ENCODE measurements around the gene MID1IP1.

MID1IP1 gene

GRCh38 chrX:38807873-38808272 is 6.6 kb downstream of the MID1IP1 start:
- no peak overlapping the region for H3K27ac ChIP-seq (ENCODE audit: low read depth, low read length)
- no peaks in the 10 kb centered on the region for H3K27me3 ChIP-seq (ENCODE audit: control insufficient read depth, low read length)
- no peak overlapping the region for H3K4me3 ChIP-seq (ENCODE audit: low read length)
- no peak overlapping the region for H3K4me2 ChIP-seq (ENCODE audit: low read length)
- TF ChIP-seq CTCF (IDR thresholded peaks at IDR 0.05; ENCODE audit: low read depth, low read length, poor library complexity, severe bottlenecking): no peak
- TF ChIP-seq EZH2phosphoT487 (IDR thresholded peaks at IDR 0.05; ENCODE audit: borderline replicate concordance, low read length): no peak
- H3F3A ChIP-seq (ENCODE audit: control insufficient read depth, insufficient read depth): no peaks in the 10 kb centered on the region
- H3K4me1 ChIP-seq (ENCODE audit: control insufficient read depth, low read length): peaks cover 15% of the 10 kb centered on the region
- H3K79me2 ChIP-seq (ENCODE audit: control insufficient read depth, low read length): no peaks in the 10 kb centered on the region
- H4K20me1 ChIP-seq (ENCODE audit: control insufficient read depth, insufficient read depth, low read depth, low read length): no peaks in the 10 kb centered on the region
- no peaks in the 10 kb centered on the region for H3K36me3 ChIP-seq (ENCODE audit: control insufficient read depth, low read length)
- no peaks in the 10 kb centered on the region for H3K9me2 ChIP-seq (replicated peaks; ENCODE audit: control insufficient read depth, low read length)
- peaks cover 4% of the 10 kb centered on the region; the same call in 1 of the 2 replicates for H3K9me3 ChIP-seq (ENCODE audit: control insufficient read depth, insufficient read depth, low read length)

GRCh38 chrX:38811515-38812243 is 10.4 kb downstream of the MID1IP1 start:
- H3K4me3 ChIP-seq (ENCODE audit: low read length): no peak overlapping the region
- H3K9me3 ChIP-seq (ENCODE audit: control insufficient read depth, insufficient read depth, low read length): no peaks in the 10 kb centered on the region
- no peaks in the 10 kb centered on the region for H4K20me1 ChIP-seq (ENCODE audit: control insufficient read depth, insufficient read depth, low read depth, low read length)
- H3F3A ChIP-seq (ENCODE audit: control insufficient read depth, insufficient read depth): no peaks in the 10 kb centered on the region
- H3K79me2 ChIP-seq (ENCODE audit: control insufficient read depth, low read length): no peaks in the 10 kb centered on the region
- no peaks in the 10 kb centered on the region for H3K27me3 ChIP-seq (ENCODE audit: control insufficient read depth, low read length)
- no peak for TF ChIP-seq EZH2phosphoT487 (IDR thresholded peaks at IDR 0.05; ENCODE audit: borderline replicate concordance, low read length)
- TF ChIP-seq CTCF (IDR thresholded peaks at IDR 0.05; ENCODE audit: low read depth, low read length, poor library complexity, severe bottlenecking): no peak
- H3K27ac ChIP-seq (ENCODE audit: low read depth, low read length): no peak overlapping the region
- peaks cover 11% of the 10 kb centered on the region for H3K4me1 ChIP-seq (ENCODE audit: control insufficient read depth, low read length)
- H3K4me2 ChIP-seq (ENCODE audit: low read length): no peak overlapping the region
- no peaks in the 10 kb centered on the region for H3K36me3 ChIP-seq (ENCODE audit: control insufficient read depth, low read length)
- H3K9me2 ChIP-seq (replicated peaks; ENCODE audit: control insufficient read depth, low read length): no peaks in the 10 kb centered on the region

GRCh38 chrX:38816155-38816554 is 14.9 kb downstream of the MID1IP1 start:
- Histone ChIP-seq H3K9me3 (ENCODE audit: control insufficient read depth, insufficient read depth, low read length) (0 out of 2 replicates have a peak, but pooled peaks cover 6% of the 10 kb centered on the region), H3F3A (ENCODE audit: control insufficient read depth, insufficient read depth) (no peaks in the 10 kb centered on the region), H4K20me1 (ENCODE audit: control insufficient read depth, insufficient read depth, low read depth, low read length) (no peaks in the 10 kb centered on the region), H3K79me2 (ENCODE audit: control insufficient read depth, low read length) (no peaks in the 10 kb centered on the region), H3K27me3 (ENCODE audit: control insufficient read depth, low read length) (no peaks in the 10 kb centered on the region), H3K9me2 (replicated peaks; ENCODE audit: control insufficient read depth, low read length) (no peaks in the 10 kb centered on the region), H3K27ac (ENCODE audit: low read depth, low read length) (no peak overlapping the region), H3K4me3 (ENCODE audit: low read length) (no peak overlapping the region), H3K4me1 (ENCODE audit: control insufficient read depth, low read length) (peaks cover 14% of the 10 kb centered on the region), H3K36me3 (ENCODE audit: control insufficient read depth, low read length) (no peaks in the 10 kb centered on the region), H3K4me2 (ENCODE audit: low read length) (no peak overlapping the region)
- TF ChIP-seq EZH2phosphoT487 (IDR thresholded peaks at IDR 0.05; ENCODE audit: borderline replicate concordance, low read length) (no peak), CTCF (IDR thresholded peaks at IDR 0.05; ENCODE audit: low read depth, low read length, poor library complexity, severe bottlenecking) (no peak)

Measured in DOHH2 (cell line).